ENCODE results near the gene LDLRAD4.

The LDLRAD4 gene

DNA sequence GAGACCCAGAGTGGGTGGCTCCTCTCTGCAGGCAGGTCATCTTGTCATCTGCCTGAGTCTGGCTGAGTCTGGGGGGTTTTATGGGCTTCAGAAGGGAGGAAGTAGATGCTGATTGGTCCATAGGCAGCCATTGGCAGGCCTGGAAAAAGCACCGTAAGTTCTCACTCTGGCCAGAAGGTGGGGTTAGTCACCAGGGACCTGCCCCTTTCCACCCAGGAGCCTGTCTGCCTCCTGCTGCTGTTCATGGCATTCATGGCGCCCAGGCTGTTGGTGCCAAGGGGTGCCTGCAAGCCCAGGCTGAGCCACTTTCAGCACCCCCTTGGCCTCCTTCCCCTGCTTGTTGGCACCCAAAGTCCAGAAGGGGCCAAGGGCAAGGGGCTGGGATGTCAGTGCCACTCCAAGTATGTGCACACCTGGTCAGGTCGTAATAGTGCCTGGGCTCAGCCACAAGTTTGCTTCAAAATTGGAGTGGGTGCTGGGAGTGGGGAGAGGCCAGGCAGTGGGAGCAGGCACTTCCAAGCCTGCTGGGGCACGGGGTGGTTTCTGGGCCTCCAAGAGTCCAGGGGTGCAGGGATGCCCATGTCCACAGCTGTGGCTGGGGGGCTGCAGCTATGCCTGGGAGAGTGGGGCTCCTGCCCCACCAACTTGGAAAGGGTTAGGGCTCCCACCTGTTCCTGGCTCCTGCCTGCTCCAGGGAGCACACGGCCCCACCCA lies 329.7 kb downstream of the LDLRAD4 start:
- no peaks in the 10 kb centered on the region for H3K36me3 ChIP-seq
- no peak for DNase-seq
- H3K9me3 ChIP-seq (ENCODE audit: severe bottlenecking) = no peaks in the 10 kb centered on the region
- H3K27ac ChIP-seq = no peak overlapping the region
- H3K27me3 ChIP-seq (ENCODE audit: insufficient read depth, low read depth, severe bottlenecking) = no peaks in the 10 kb centered on the region
- TF ChIP-seq, protein P1, sequence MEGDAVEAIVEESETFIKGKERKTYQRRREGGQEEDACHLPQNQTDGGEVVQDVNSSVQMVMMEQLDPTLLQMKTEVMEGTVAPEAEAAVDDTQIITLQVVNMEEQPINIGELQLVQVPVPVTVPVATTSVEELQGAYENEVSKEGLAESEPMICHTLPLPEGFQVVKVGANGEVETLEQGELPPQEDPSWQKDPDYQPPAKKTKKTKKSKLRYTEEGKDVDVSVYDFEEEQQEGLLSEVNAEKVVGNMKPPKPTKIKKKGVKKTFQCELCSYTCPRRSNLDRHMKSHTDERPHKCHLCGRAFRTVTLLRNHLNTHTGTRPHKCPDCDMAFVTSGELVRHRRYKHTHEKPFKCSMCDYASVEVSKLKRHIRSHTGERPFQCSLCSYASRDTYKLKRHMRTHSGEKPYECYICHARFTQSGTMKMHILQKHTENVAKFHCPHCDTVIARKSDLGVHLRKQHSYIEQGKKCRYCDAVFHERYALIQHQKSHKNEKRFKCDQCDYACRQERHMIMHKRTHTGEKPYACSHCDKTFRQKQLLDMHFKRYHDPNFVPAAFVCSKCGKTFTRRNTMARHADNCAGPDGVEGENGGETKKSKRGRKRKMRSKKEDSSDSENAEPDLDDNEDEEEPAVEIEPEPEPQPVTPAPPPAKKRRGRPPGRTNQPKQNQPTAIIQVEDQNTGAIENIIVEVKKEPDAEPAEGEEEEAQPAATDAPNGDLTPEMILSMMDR (IDR thresholded peaks at IDR 0.05; ENCODE audit: low read depth, low read length) = peak; percentile 19; the same call in 1 of the 2 replicates
- H3K4me3 ChIP-seq (ENCODE audit: low read depth, low read length) = no peak overlapping the region

DNA sequence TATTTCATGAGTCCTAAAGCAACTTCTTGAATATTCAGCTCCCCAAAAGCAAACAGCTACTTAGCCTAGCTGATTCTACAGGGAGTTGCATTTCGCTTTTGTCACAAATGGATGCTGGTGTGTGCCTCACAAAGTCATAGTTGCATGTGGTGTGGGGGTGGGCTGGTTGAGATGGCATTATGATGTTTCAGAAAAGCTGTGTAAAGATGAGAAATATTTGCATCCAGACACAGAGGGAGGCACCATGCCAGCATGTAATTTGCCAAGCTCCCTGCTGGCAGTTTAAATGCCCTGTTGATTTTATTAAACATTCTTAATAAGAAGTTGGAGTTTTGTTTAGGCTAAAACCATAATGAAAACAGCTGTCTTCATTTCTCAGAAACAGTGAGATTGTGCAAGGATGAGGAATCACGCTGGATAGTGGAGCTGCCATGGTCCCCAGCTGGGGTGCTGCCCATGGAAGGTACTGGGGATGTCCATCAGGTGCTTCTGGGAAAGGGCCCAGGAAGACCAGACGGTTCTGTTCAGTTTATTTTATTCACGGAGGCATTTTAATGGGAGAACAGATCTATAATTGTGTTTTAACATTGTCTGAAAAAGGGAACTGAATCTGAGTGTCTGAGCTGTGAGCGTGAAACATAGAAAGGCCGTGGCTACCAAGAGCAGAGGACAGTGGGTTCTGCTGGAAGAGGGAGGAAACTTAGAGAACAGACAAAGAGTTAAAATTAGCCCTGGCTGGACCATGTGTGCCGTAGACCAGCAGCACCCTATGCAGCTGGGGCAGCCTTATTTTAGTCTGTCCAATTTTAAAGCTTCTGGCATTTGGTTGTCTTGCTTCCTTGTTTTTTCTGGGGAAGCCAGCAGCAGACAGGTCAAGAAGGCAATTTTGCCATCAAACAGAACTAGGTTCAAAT lies 330.7 kb downstream of the LDLRAD4 start:
- Histone ChIP-seq H3K27me3 (ENCODE audit: insufficient read depth, low read depth, severe bottlenecking) (no peaks in the 10 kb centered on the region), H3K36me3 (no peaks in the 10 kb centered on the region), H3K27ac (no peak overlapping the region), H3K4me3 (ENCODE audit: low read depth, low read length) (no peak overlapping the region), H3K9me3 (ENCODE audit: severe bottlenecking) (no peaks in the 10 kb centered on the region)
- TF ChIP-seq, protein P1 (IDR thresholded peaks at IDR 0.05; ENCODE audit: low read depth, low read length) = no peak
- no peak for DNase-seq

DNA sequence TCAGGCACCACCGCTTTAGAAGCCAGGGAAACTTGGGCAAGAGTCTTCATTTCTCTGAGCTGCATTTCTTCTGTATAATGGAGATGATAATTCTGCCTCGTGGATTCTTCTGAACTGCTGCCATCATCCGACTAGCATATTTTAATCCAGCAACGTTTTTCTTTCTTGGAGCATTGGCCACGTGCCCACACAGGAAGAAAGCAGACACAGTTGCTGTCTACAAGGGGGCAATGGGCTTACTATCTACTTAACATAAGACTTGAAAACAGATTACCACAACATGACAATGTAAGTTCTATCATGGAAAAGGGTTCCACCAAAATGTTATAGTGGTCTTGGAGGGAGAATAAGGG lies 331.3 kb downstream of the LDLRAD4 start:
- no peak for DNase-seq
- Histone ChIP-seq H3K27ac (no peak overlapping the region), H3K4me3 (ENCODE audit: low read depth, low read length) (no peak overlapping the region), H3K9me3 (ENCODE audit: severe bottlenecking) (no peaks in the 10 kb centered on the region), H3K27me3 (ENCODE audit: insufficient read depth, low read depth, severe bottlenecking) (no peaks in the 10 kb centered on the region), H3K36me3 (no peaks in the 10 kb centered on the region)
- TF ChIP-seq, protein P1 (IDR thresholded peaks at IDR 0.05; ENCODE audit: low read depth, low read length) = no peak

DNA sequence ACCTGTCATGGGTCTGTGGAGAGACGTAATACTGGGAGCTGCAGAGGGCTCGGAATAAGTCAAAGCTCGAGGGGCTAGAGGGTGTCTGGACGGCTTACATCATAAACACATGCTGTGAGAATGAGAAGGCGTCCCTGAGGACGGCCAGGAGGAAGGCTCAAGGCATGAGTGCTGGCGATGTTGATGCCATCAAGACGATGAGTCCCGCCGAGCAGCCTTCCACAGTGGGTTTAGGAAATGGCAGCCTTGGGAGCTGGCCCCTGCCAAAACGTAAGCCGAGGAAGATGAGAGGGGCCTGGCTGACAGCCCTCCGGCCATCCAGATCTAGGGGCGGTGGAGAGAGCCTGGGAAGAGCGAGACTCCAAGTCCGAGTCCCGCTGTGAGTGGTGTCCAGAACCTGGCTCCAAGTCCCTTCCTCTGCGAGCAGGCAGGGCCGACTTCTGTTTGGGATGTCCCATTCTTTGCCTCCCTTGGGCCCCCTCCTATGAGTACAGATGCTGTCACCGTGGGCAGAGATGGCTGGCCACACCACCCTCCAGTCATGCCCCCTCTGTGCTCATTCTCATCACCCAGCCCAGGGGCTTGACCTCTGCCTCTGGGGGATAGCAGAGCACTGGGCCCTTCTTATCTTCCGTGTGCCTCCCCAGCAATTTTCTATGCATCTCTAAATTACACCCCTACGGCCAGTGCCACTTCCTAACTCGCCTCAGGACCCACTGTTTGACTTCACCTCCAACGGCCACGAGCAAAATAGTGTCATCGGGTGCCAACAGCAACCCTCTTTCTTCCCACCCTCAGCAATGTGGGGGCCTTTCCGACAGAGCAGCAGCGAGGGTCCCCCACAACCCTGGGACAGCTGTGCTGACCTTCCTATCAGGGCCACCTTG lies 332.1 kb downstream of the LDLRAD4 start:
- Histone ChIP-seq H3K27me3 (ENCODE audit: insufficient read depth, low read depth, severe bottlenecking) (no peaks in the 10 kb centered on the region), H3K4me3 (ENCODE audit: low read depth, low read length) (no peak overlapping the region), H3K9me3 (ENCODE audit: severe bottlenecking) (no peaks in the 10 kb centered on the region), H3K27ac (no peak overlapping the region), H3K36me3 (no peaks in the 10 kb centered on the region)
- TF ChIP-seq, protein P1 (IDR thresholded peaks at IDR 0.05; ENCODE audit: low read depth, low read length) = no peak
- DNase-seq = no peak

DNA sequence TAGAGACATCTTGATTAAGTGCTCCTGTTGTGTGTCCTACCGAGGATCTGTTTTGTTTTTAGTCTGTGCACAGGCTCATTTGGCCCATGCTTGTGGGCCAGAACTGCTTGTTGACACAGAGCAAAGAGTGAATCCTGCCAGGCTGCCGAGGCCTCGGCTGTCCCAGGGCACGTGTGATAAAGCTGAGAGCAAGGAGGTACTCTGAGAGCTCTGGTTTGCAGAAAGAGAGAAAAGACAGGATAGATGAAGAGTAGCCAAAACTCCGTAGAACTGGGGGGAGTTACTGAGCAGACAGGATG lies 332.7 kb downstream of the LDLRAD4 start:
- H3K4me3 ChIP-seq (ENCODE audit: low read depth, low read length) = no peak overlapping the region
- TF ChIP-seq, protein P1 (IDR thresholded peaks at IDR 0.05; ENCODE audit: low read depth, low read length) = no peak
- no peak overlapping the region for H3K27ac ChIP-seq
- H3K36me3 ChIP-seq = no peaks in the 10 kb centered on the region
- no peaks in the 10 kb centered on the region for H3K9me3 ChIP-seq (ENCODE audit: severe bottlenecking)
- no peaks in the 10 kb centered on the region for H3K27me3 ChIP-seq (ENCODE audit: insufficient read depth, low read depth, severe bottlenecking)
- no peak for DNase-seq

All from WERI-Rb-1 (cell line).